ENCODE measurements around the gene GPBP1L1. TPM values are rescaled to one million over a fixed set of nuclear protein-coding genes. Genes with fewer than 3 reads are reported as not detected.

The GPBP1L1 gene
- total RNA-seq, 4 donors from 2014 or later = 121 to 219 (median 131) TPM

- TF ChIP-seq, protein P1, sequence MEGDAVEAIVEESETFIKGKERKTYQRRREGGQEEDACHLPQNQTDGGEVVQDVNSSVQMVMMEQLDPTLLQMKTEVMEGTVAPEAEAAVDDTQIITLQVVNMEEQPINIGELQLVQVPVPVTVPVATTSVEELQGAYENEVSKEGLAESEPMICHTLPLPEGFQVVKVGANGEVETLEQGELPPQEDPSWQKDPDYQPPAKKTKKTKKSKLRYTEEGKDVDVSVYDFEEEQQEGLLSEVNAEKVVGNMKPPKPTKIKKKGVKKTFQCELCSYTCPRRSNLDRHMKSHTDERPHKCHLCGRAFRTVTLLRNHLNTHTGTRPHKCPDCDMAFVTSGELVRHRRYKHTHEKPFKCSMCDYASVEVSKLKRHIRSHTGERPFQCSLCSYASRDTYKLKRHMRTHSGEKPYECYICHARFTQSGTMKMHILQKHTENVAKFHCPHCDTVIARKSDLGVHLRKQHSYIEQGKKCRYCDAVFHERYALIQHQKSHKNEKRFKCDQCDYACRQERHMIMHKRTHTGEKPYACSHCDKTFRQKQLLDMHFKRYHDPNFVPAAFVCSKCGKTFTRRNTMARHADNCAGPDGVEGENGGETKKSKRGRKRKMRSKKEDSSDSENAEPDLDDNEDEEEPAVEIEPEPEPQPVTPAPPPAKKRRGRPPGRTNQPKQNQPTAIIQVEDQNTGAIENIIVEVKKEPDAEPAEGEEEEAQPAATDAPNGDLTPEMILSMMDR (IDR thresholded peaks at IDR 0.05) = no peak
- TF ChIP-seq POLR2AphosphoS5 (IDR thresholded peaks at IDR 0.05) (no peak), POLR2A (IDR thresholded peaks at IDR 0.05) (no peak), EP300 (IDR thresholded peaks at IDR 0.05) (no peak)
- Histone ChIP-seq H3K36me3 (peaks cover 41% of the 10 kb centered on the region), H3K27ac (no peak overlapping the region), H3K4me3 (no peak overlapping the region), H3K27me3 (no peaks in the 10 kb centered on the region), H3K9me3 (no peaks in the 10 kb centered on the region), H3K4me1 (peaks cover 27% of the 10 kb centered on the region)
- WGBS = 86% methylated on average over 16 of the region's 17 CpGs
- no peak for DNase-seq (ENCODE audit: low spot score in 2 of 2)
Measured at GRCh38 chr1:45620588-45621500, 65.5 kb downstream of the GPBP1L1 start.

GRCh38 chr1:45619149-45619921 lies 67.0 kb downstream of the GPBP1L1 start:
- WGBS = 67% methylated on average over 8 of the region's 8 CpGs
- H3K36me3 ChIP-seq = peaks cover 55% of the 10 kb centered on the region
- DNase-seq (ENCODE audit: low spot score in 2 of 2) = no peak

GRCh38 chr1:45617618-45618017 lies 68.7 kb downstream of the GPBP1L1 start:
- H3K27me3 ChIP-seq = no peaks in the 10 kb centered on the region
- peaks cover 62% of the 10 kb centered on the region for H3K36me3 ChIP-seq
- DNase-seq (ENCODE audit: low spot score in 2 of 2) = no peak
- H3K4me1 ChIP-seq = peaks cover 17% of the 10 kb centered on the region
- WGBS = 68% methylated on average over 4 of the region's 4 CpGs
- no peak for TF ChIP-seq EP300 (IDR thresholded peaks at IDR 0.05)
- TF ChIP-seq, protein P1 (IDR thresholded peaks at IDR 0.05) = no peak
- no peak for TF ChIP-seq POLR2AphosphoS5 (IDR thresholded peaks at IDR 0.05)
- no peak for TF ChIP-seq POLR2A (IDR thresholded peaks at IDR 0.05)
- no peak overlapping the region for H3K4me3 ChIP-seq
- no peak overlapping the region for H3K27ac ChIP-seq
- no peaks in the 10 kb centered on the region for H3K9me3 ChIP-seq

More at GRCh38 chr1:45619149-45619921, 67.0 kb downstream of the GPBP1L1 start:
- Histone ChIP-seq H3K27me3 (no peaks in the 10 kb centered on the region), H3K4me3 (no peak overlapping the region), H3K27ac (peak overlapping the region; percentile 70), H3K4me1 (peaks cover 25% of the 10 kb centered on the region), H3K9me3 (no peaks in the 10 kb centered on the region)
- TF ChIP-seq POLR2A (IDR thresholded peaks at IDR 0.05) = no peak
- no peak for TF ChIP-seq POLR2AphosphoS5 (IDR thresholded peaks at IDR 0.05)
- TF ChIP-seq EP300 (IDR thresholded peaks at IDR 0.05) = no peak
- TF ChIP-seq, protein P1 (IDR thresholded peaks at IDR 0.05) = no peak

- Histone ChIP-seq H3K27ac (no peak overlapping the region), H3K9me3 (no peaks in the 10 kb centered on the region), H3K36me3 (peaks cover 62% of the 10 kb centered on the region), H3K27me3 (no peaks in the 10 kb centered on the region), H3K4me1 (peaks cover 7% of the 10 kb centered on the region), H3K4me3 (no peak overlapping the region)
- WGBS = 94% methylated on average over 1 of the region's 1 CpG
- DNase-seq (ENCODE audit: low spot score in 2 of 2) = no peak
- no peak for TF ChIP-seq EP300 (IDR thresholded peaks at IDR 0.05)
Measured at GRCh38 chr1:45615885-45616284, 70.4 kb downstream of the GPBP1L1 start.

DNA sequence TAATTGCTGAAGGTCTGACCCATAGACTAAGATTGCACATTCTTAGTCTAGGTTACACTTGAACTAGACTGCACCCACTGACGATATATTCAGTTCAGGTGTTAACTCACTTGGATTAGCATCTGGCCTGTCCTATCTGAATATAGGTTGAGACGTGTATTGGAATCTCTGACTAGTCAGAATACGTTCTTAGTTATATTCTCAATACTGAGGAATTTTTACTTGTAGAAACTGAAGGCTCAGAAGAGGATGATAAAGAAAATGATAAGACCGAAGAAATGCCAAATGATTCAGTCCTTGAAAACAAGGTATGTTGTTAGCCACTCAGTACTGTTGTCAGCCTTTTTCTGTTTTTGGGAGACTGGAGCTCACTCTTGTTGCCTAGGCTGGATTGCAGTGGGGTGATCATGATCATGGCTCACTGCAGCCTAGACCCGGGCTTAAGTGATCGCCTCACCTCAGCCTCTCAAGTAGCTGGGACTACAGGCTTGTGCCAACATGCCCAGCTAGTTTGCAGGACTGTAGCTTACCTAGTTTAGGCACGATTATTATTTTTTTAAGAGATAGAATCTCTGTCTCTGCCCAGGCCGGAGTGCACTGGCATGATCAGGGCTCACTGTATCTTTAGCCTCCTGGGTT lies 73.3 kb downstream of the GPBP1L1 start:
- no peak for DNase-seq (ENCODE audit: low spot score in 2 of 2)
- peak overlapping the region; percentile 50 for H3K27ac ChIP-seq
- peaks cover 57% of the 10 kb centered on the region for H3K36me3 ChIP-seq
- WGBS = 58% methylated on average over 8 of the region's 8 CpGs
- TF ChIP-seq POLR2AphosphoS5 (IDR thresholded peaks at IDR 0.05) = no peak
- TF ChIP-seq, protein P1 (IDR thresholded peaks at IDR 0.05) = no peak
- no peak for TF ChIP-seq POLR2A (IDR thresholded peaks at IDR 0.05)
- TF ChIP-seq EP300 (IDR thresholded peaks at IDR 0.05) = no peak
- H3K27me3 ChIP-seq = no peaks in the 10 kb centered on the region
- peaks cover 13% of the 10 kb centered on the region for H3K4me1 ChIP-seq
- H3K9me3 ChIP-seq = no peaks in the 10 kb centered on the region
- H3K4me3 ChIP-seq = no peak overlapping the region
